IMR-90 (cell line): Measurements from ENCODE around the gene RASSF4.

Source experiments
- CEBPB ChIP-seq: IDR thresholded peaks from 2 replicates; pipeline ENCODE4 v1.6.1; 2012; ENCODE audit warnings: low read depth, low read length, improper control_type of control experiment
- CHD1 ChIP-seq: IDR thresholded peaks from 2 replicates; pipeline ENCODE4 v1.6.1; 2012; ENCODE audit warnings: low read depth, low read length, improper control_type of control experiment
- FOS ChIP-seq: fragments of 150-350 bp; IDR thresholded peaks from 2 replicates; pipeline ENCODE4 v1.6.1; 2016; ENCODE audit warnings: low read depth, low read length
- MAFK ChIP-seq: IDR thresholded peaks from 2 replicates; pipeline ENCODE4 v1.6.1; 2012; ENCODE audit warnings: low read depth, low read length, improper control_type of control experiment
- MAZ ChIP-seq: IDR thresholded peaks from 2 replicates; pipeline ENCODE4 v1.6.1; 2012; ENCODE audit warnings: low read depth, mild to moderate bottlenecking, low read length, improper control_type of control experiment, moderate library complexity, borderline replicate concordance
- MXI1 ChIP-seq: IDR thresholded peaks from 2 replicates; pipeline ENCODE4 v1.6.1; 2012; ENCODE audit warnings: low read depth, mild to moderate bottlenecking, low read length, moderate library complexity, borderline replicate concordance
- POLR2A ChIP-seq: IDR thresholded peaks from 2 replicates; pipeline ENCODE4 v1.6.1; 2012; ENCODE audit warnings: mild to moderate bottlenecking, low read depth, low read length
- RAD21 ChIP-seq: IDR thresholded peaks from 2 replicates; pipeline ENCODE4 v1.6.1; 2012; ENCODE audit warnings: low read length, improper control_type of control experiment
- RCOR1 ChIP-seq: IDR thresholded peaks from 2 replicates; pipeline ENCODE4 v1.6.1; 2012; ENCODE audit warnings: mild to moderate bottlenecking, low read length, improper control_type of control experiment; ENCODE audit not compliant: insufficient replicate concordance
- RFX5 ChIP-seq: IDR thresholded peaks from 2 replicates; pipeline ENCODE4 v1.8.0; 2012; ENCODE audit warnings: low read depth, mild to moderate bottlenecking, low read length, moderate library complexity
- SMC3 ChIP-seq: fragments of 150-350 bp; IDR thresholded peaks from 2 replicates; pipeline ENCODE4 v1.6.1; 2016; ENCODE audit warnings: low read depth, mild to moderate bottlenecking, antibody characterized with exemption, low read length, moderate library complexity
- USF2 ChIP-seq: fragments of 150-350 bp; IDR thresholded peaks from 2 replicates; pipeline ENCODE4 v1.6.1; 2017; ENCODE audit warnings: mild to moderate bottlenecking, antibody characterized with exemption, low read length, low read depth
- TF ChIP-seq, protein P1 (sequence below): conservative IDR thresholded peaks from 2 replicates; pipeline ENCODE4 v1.5.1; 2012; ENCODE audit warnings: mild to moderate bottlenecking, low read depth, low read length, improper control_type of control experiment

DNA sequence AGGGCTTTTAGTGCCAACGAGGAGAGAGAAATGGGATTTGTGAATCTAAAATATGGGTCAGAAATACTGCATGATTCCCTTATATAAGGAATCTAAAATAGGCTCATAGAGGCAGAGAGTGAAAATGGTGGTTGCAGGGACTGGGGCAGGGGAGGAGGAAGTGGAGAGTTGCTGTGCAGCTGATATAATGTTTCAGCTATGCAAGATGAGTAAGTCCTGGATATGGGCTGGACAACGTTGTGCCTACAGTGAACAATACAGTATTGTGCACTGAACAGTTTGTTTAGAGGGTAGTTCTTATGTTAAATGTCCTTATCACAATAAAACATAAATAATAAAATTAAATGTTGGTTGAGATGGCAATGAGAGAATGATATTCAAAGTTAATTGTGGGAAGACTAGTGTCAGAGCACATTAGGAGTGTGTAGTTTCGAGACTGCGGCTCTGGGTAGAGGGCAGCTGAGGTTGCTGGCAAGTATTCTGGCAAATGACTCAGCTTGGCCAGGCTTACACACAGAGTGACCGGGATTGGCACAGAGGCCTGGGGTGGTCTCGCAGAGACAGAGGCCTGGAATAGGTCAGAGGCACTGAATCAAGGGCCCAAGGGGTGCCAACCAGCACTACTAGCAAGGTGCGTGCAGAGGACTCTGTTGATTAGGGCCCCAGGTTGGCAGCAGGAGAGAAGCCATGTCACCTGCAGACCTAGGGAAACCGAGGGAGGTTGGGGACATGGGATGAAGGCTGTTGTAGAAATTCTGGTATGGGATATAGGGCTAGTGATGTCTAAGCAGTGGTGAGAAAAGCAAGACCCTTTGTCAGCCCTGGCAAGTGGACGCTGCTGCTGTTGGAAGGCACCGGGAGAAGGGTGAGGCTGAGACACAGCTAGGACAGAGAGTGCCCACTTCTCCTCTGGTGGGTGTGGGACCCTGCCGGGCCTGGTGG is 21.8 kb downstream of the RASSF4 start:
- TF ChIP-seq RFX5 (no peak), POLR2A (peak; percentile 34; the same call in 1 of the 2 replicates), RAD21 (no peak), CHD1 (no peak), MXI1 (no peak), CEBPB (peak; percentile 66), MAFK (no peak; the same call in 1 of the 2 replicates), FOS (peak; percentile 53; the same call in 1 of the 2 replicates), RCOR1 (no peak), USF2 (no peak), SMC3 (no peak), MAZ (peak; percentile 54; the same call in 1 of the 2 replicates)
- TF ChIP-seq, protein P1, sequence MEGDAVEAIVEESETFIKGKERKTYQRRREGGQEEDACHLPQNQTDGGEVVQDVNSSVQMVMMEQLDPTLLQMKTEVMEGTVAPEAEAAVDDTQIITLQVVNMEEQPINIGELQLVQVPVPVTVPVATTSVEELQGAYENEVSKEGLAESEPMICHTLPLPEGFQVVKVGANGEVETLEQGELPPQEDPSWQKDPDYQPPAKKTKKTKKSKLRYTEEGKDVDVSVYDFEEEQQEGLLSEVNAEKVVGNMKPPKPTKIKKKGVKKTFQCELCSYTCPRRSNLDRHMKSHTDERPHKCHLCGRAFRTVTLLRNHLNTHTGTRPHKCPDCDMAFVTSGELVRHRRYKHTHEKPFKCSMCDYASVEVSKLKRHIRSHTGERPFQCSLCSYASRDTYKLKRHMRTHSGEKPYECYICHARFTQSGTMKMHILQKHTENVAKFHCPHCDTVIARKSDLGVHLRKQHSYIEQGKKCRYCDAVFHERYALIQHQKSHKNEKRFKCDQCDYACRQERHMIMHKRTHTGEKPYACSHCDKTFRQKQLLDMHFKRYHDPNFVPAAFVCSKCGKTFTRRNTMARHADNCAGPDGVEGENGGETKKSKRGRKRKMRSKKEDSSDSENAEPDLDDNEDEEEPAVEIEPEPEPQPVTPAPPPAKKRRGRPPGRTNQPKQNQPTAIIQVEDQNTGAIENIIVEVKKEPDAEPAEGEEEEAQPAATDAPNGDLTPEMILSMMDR, result no peak
